K562 (cell line): Measurements from ENCODE around the gene SLC3A2. TPM values are rescaled to one million over a fixed set of nuclear protein-coding genes. Genes with fewer than 3 reads are reported as not detected.

ENCODE experiments used
- ATAC-seq: fragments of 200-7000 bp; cut with Tn5 transposase; 3 replicates; pipeline ENCODE4 v1.9.1; 2020; ENCODE audit warnings: moderate library complexity
- BruUV-seq: library from RNA; stranded (reverse); fragments of 400-500 nt; replicated peaks from 2 replicates; lab custom pipeline; 2021; lab: Mats Ljungman, UMichigan
- CTCF ChIA-PET: fragments of 300-600 bp; formaldehyde crosslinking; extraction: SDS; loops from one replicate; lab custom pipeline; 2021; ENCODE audit warnings: low intra/inter-chr PET ratio; lab: Yijun Ruan, JAX
- POLR2A ChIA-PET: fragments of 300-600, 350-650 bp; sonication (Branson Sonifier 250); formaldehyde crosslinking; extraction: SDS; loops from one replicate; lab custom pipeline; 2021; ENCODE audit warnings: antibody characterized with exemption, inconsistent platforms; lab: Yijun Ruan, JAX
- DNase-seq, 4 experiments: peaks; one replicate each; pipeline versions ENCODE4 v3.0.0 to v3.0.0-alpha.2; 2011 to 2018; ENCODE audit warnings: low spot score in 3 of 4, mixed read lengths in 3 of 4; ENCODE audit errors: extremely low read depth in 1 of 4
- FAIRE-seq: peaks from 2 replicates; lab custom pipeline; 2011; peaks lifted over from hg19 to GRCh38; lab: Jason Lieb, UNC
- H2AFZ ChIP-seq: 2 replicates; pipeline ENCODE4 v1.6.0; 2011; ENCODE audit warnings: low read depth, low read length, control low read depth, inconsistent platforms
- H3K27ac ChIP-seq: fragments of 200-600 bp; 3 replicates; pipeline ENCODE4 v1.8.0; 2011; ENCODE audit warnings: low read depth, mild to moderate bottlenecking, control low read depth, inconsistent platforms, low read length, moderate library complexity, mixed read lengths; ENCODE audit errors: extremely low read depth
- H3K27me3 ChIP-seq, 2 experiments: fragments of 300-600 bp in 1 of 2; 2 replicates in 1 of 2; 3 replicates in 1 of 2; pipeline versions ENCODE4 v1.6.0 to v1.8.0; 2011; ENCODE audit warnings: inconsistent platforms in 2 of 2, low read length in 2 of 2, mild to moderate bottlenecking in 1 of 2, mixed read lengths in 1 of 2, moderate library complexity in 1 of 2; ENCODE audit not compliant: control insufficient read depth in 2 of 2, insufficient read depth in 2 of 2
- H3K36me3 ChIP-seq: fragments of 300-600 bp; 3 replicates; pipeline ENCODE4 v1.8.0; 2011; ENCODE audit warnings: mild to moderate bottlenecking, low read length, inconsistent platforms; ENCODE audit not compliant: control insufficient read depth, insufficient read depth
- H3K4me1 ChIP-seq, 2 experiments: fragments of 200-600 bp in 1 of 2; replicated peaks in 1 of 2; 2 replicates in 1 of 2; 3 replicates in 1 of 2; pipeline versions ENCODE4 v1.5.1 to v1.8.0; 2011; ENCODE audit warnings: inconsistent platforms in 2 of 2, low read length in 2 of 2, mild to moderate bottlenecking in 1 of 2, mixed read lengths in 1 of 2, moderate library complexity in 1 of 2; ENCODE audit not compliant: control insufficient read depth in 2 of 2, insufficient read depth in 2 of 2
- H3K4me2 ChIP-seq: 2 replicates; pipeline ENCODE4 v1.6.1; 2011; ENCODE audit warnings: low read length, control low read depth, inconsistent platforms, mixed read lengths; ENCODE audit not compliant: insufficient read depth
- H3K4me3 ChIP-seq: fragments of 200-600 bp; sonication (generic), shearing (Covaris generic); 2 replicates; pipeline ENCODE4 v1.5.1; 2016; ENCODE audit warnings: control low read depth, inconsistent platforms
- H3K79me2 ChIP-seq: fragments of 200-600 bp; 3 replicates; pipeline ENCODE4 v1.8.0; 2011; ENCODE audit warnings: low read length, inconsistent platforms; ENCODE audit not compliant: control insufficient read depth, insufficient read depth
- H3K9ac ChIP-seq, 2 experiments: 2 replicates each; pipeline versions ENCODE4 v1.6.0 to v1.6.1; 2011; ENCODE audit warnings: low read depth in 2 of 2, low read length in 2 of 2, control low read depth in 1 of 2, inconsistent platforms in 1 of 2, mild to moderate bottlenecking in 1 of 2, mixed read lengths in 1 of 2; ENCODE audit not compliant: insufficient read depth in 1 of 2
- H3K9me1 ChIP-seq: one replicate; pipeline ENCODE4 v1.6.0; 2011; ENCODE audit warnings: inconsistent platforms, mild to moderate bottlenecking, low read length, moderate library complexity; ENCODE audit not compliant: control insufficient read depth, insufficient read depth
- H3K9me3 ChIP-seq: replicated peaks from 2 replicates; pipeline ENCODE4 v1.5.1; 2011; ENCODE audit warnings: low read depth, low read length, inconsistent platforms; ENCODE audit not compliant: control insufficient read depth, insufficient read depth
- H4K20me1 ChIP-seq: replicated peaks from 2 replicates; pipeline ENCODE4 v1.6.1; 2011; ENCODE audit warnings: low read length, inconsistent platforms, mixed read lengths; ENCODE audit not compliant: control insufficient read depth, insufficient read depth
- BRF1 ChIP-seq: IDR thresholded peaks from 3 replicates; pipeline ENCODE4 v1.6.1; 2011; ENCODE audit warnings: borderline replicate concordance, mild to moderate bottlenecking; ENCODE audit not compliant: insufficient read length; ENCODE audit errors: extremely low read depth
- CCNT2 ChIP-seq: IDR thresholded peaks from 2 replicates; pipeline ENCODE4 v1.6.1; 2011; ENCODE audit warnings: borderline replicate concordance, low read depth, mild to moderate bottlenecking, moderate library complexity, mixed read lengths, low read length; ENCODE audit not compliant: insufficient read length; ENCODE audit errors: extremely low read depth
- CREBBP ChIP-seq: IDR thresholded peaks from one replicate; pipeline ENCODE4 v1.6.1; 2012; ENCODE audit warnings: low read depth, mild to moderate bottlenecking, control low read depth, inconsistent platforms, low read length
- GTF3C2 ChIP-seq: IDR thresholded peaks from 3 replicates; pipeline ENCODE4 v1.6.1; 2011; ENCODE audit warnings: borderline replicate concordance, mild to moderate bottlenecking, moderate library complexity; ENCODE audit not compliant: insufficient read length; ENCODE audit errors: extremely low read depth
- HDAC1 ChIP-seq, 2 experiments: fragments of 450-650 bp; IDR thresholded peaks; 2 replicates each; pipeline ENCODE4 v1.6.1; 2016 to 2017; ENCODE audit warnings: inconsistent platforms in 1 of 2, mild to moderate bottlenecking in 1 of 2, moderate library complexity in 1 of 2
- HNRNPL ChIP-seq: fragments of 200-400 bp; formaldehyde crosslinking; IDR thresholded peaks from 2 replicates; pipeline ENCODE4 v1.6.1; 2017; ENCODE audit warnings: low read depth, mild to moderate bottlenecking, low read length
- MEIS2 ChIP-seq: fragments of 450-650 bp; IDR thresholded peaks from 2 replicates; pipeline ENCODE4 v1.6.1; 2014; ENCODE audit warnings: mild to moderate bottlenecking; ENCODE audit not compliant: partially characterized antibody
- NCOA6 ChIP-seq: fragments of 450-650 bp; IDR thresholded peaks from 2 replicates; pipeline ENCODE4 v1.6.1; 2017; ENCODE audit warnings: mild to moderate bottlenecking
- RFX1 ChIP-seq: fragments of 450-650 bp; IDR thresholded peaks from 2 replicates; pipeline ENCODE4 v1.6.1; 2016; ENCODE audit warnings: mild to moderate bottlenecking, moderate library complexity
- SP1 ChIP-seq: sonication (generic); formaldehyde crosslinking; IDR thresholded peaks from 2 replicates; pipeline ENCODE4 v1.8.1; 2022; ENCODE audit warnings: mild to moderate bottlenecking, missing genetic modification reagents
- TEAD4 ChIP-seq, 2 experiments: sonication (generic) in 1 of 2; formaldehyde crosslinking in 1 of 2; IDR thresholded peaks; 2 replicates each; pipeline versions ENCODE4 v1.6.1 to v1.8.0; 2012 to 2022; ENCODE audit warnings: borderline replicate concordance in 1 of 2, inconsistent platforms in 1 of 2, low read length in 1 of 2, mild to moderate bottlenecking in 1 of 2, missing genetic modification reagents in 1 of 2
- TGIF2 ChIP-seq: sonication (generic); formaldehyde crosslinking; IDR thresholded peaks from 2 replicates; pipeline ENCODE4 v1.8.1; 2022; ENCODE audit warnings: mild to moderate bottlenecking, missing genetic modification reagents, moderate library complexity
- ZFX ChIP-seq: sonication (generic); formaldehyde crosslinking; IDR thresholded peaks from 2 replicates; pipeline ENCODE4 v1.8.0; 2022; ENCODE audit warnings: mild to moderate bottlenecking, missing genetic modification reagents, moderate library complexity
- ZNF133 ChIP-seq: fragments of 250-450 bp; sonication (Bioruptor Pico); IDR thresholded peaks from 2 replicates; pipeline ENCODE4 v1.4.0; 2020; ENCODE audit warnings: mild to moderate bottlenecking
- ZNF431 ChIP-seq: sonication (generic); formaldehyde crosslinking; IDR thresholded peaks from 2 replicates; pipeline ENCODE4 v1.8.0; 2022; ENCODE audit warnings: mild to moderate bottlenecking, missing genetic modification reagents
- WGBS: fragments of 100-300 bp; shearing (Covaris generic); methylation state at CpG from one replicate; pipeline ENCODE4 v1.1.6; 2016; ENCODE audit warnings: low coverage, mixed read lengths; ENCODE audit not compliant: insufficient coverage; ENCODE audit errors: missing lambda C conversion rate; 5-methylcytosine and 5-hydroxymethylcytosine counted together
- in situ Hi-C: fragments of 300-500 bp; cut with MboI; formaldehyde crosslinking; loops from 4 replicates; pipeline ENCODE4 v1.15.0; 2018; ENCODE audit warnings: inconsistent platforms, mixed read lengths
- intact Hi-C: fragments of 100-400 bp; cut with micrococcal nuclease; formaldehyde crosslinking; loops from 2 replicates; pipeline ENCODE4 v1.14.2; 2022
- polyA plus RNA-seq, 8 experiments: library from polyadenylated mRNA; depleted of rRNA in 4 of 8; stranded (reverse) in 5 of 8; unstranded in 3 of 8; fragments of >200 nt; fragmentation: Nextera tagmentation in 2 of 8; fragmentation: Illumina TruSeq in 1 of 8; extraction: Ambion mirVana in 2 of 8; extraction: Trizol in 1 of 8; gene quantifications; 2 replicates each; pipeline versions ENCODE4 v1.2.1 to v1.2.3, GENCODE V29; 2011 to 2014; ENCODE audit warnings: inconsistent platforms in 1 of 8, missing spikeins in 1 of 8
- total RNA-seq, 7 experiments: library from RNA; depleted of rRNA in 6 of 7; stranded (reverse); fragments of >200 nt in 6 of 7; fragmentation: Illumina TruSeq in 2 of 7; extraction: Trizol in 2 of 7; gene quantifications; 2 replicates each; pipeline versions ENCODE4 v1.2.1 to v1.2.3, GENCODE V29; 2011 to 2021; ENCODE audit warnings: low replicate concordance in 1 of 7
- TF ChIP-seq, protein P1 (sequence below): fragments of 450-650 bp; conservative IDR thresholded peaks from 2 replicates; pipeline ENCODE4 v1.6.1; 2016; ENCODE audit warnings: missing genetic modification characterization, low read depth, mild to moderate bottlenecking, missing compliant biosample characterization, moderate library complexity

SLC3A2 gene
- total and polyA plus RNA-seq, 9 of the 15 experiments (the other 6 are each of a cell fraction or from before 2014, with no cell fraction given): 20.0 to 296 (median 214) TPM

GRCh38 chr11:62851807-62852522 lies 28.7 kb upstream of the SLC3A2 start:
- in situ Hi-C loops: loop anchor here (25.0 kb wide), 1 partner anchor 465 kb away; no protein-coding TSS in a partner anchor
- no peak for FAIRE-seq
- H3K4me1 ChIP-seq: peaks cover 0 to 14% of the 10 kb centered on the region in 2 experiments; a peak in 2 of 5 replicates
- DNase-seq: peak in 1 of 4 experiments; percentile 34
- no peaks in the 10 kb centered on the region for H3K27me3 ChIP-seq
- no peaks in the 10 kb centered on the region for H3K9me3 ChIP-seq
- no peak overlapping the region for H2AFZ ChIP-seq
- ChIA-PET POLR2A (interaction anchor here (0.6 to 10.0 kb wide), 16 partner anchors 7 to 260 kb away, joined by 3 to 403 read pairs (median 8); partner anchors contain the start of genes SLC3A2, STX5, TEX54 and TTC9C), CTCF (no interaction called here)
- peak overlapping the region; percentile 99 for H3K4me2 ChIP-seq
- 12% methylated on average over 3 of the region's 3 CpGs for WGBS
- H3K79me2 ChIP-seq: peaks cover 56% of the 10 kb centered on the region
- BruUV-seq: no TSS peak
- H4K20me1 ChIP-seq: peaks cover 44% of the 10 kb centered on the region
- H3K27ac ChIP-seq: peak overlapping the region; percentile 26
- peak overlapping the region; percentile 74; the same call in 1 of the 2 replicates for H3K4me3 ChIP-seq
- H3K36me3 ChIP-seq: peaks cover 42% of the 10 kb centered on the region
- peak; percentile 2 for ATAC-seq
- H3K9ac ChIP-seq: peak overlapping the region; percentile 8 to 96; a peak in 2 of 4 replicates
- H3K9me1 ChIP-seq: no peaks in the 10 kb centered on the region
- intact Hi-C loops: no loop called here
- TF ChIP-seq HDAC1 (IDR thresholded peaks at IDR 0.05): no peak
- TF ChIP-seq SP1 (CRISPR knock-in tag): peak; percentile 32
- peak; percentile 50; the same call in 1 of the 2 replicates for TF ChIP-seq TGIF2 (CRISPR knock-in tag)
- TF ChIP-seq, protein P1, sequence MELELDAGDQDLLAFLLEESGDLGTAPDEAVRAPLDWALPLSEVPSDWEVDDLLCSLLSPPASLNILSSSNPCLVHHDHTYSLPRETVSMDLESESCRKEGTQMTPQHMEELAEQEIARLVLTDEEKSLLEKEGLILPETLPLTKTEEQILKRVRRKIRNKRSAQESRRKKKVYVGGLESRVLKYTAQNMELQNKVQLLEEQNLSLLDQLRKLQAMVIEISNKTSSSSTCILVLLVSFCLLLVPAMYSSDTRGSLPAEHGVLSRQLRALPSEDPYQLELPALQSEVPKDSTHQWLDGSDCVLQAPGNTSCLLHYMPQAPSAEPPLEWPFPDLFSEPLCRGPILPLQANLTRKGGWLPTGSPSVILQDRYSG (tag): no peak
- no peak for TF ChIP-seq GTF3C2
- no peak for TF ChIP-seq CCNT2
- TF ChIP-seq ZNF133 (CRISPR knock-in tag): no peak
- no peak for TF ChIP-seq ZNF431 (CRISPR knock-in tag)
- TF ChIP-seq HNRNPL: peak; percentile 75; the same call in 1 of the 2 replicates
- peak; percentile 39 for TF ChIP-seq MEIS2
- TF ChIP-seq RFX1: peak; percentile 18; the same call in 1 of the 2 replicates
- peak; percentile 43 for TF ChIP-seq ZFX
- no peak for TF ChIP-seq NCOA6
- TF ChIP-seq TEAD4 (IDR thresholded peaks at IDR 0.05; ENCODE audit: low read length): no peak
- no peak for TF ChIP-seq TEAD4 (CRISPR knock-in tag; IDR thresholded peaks at IDR 0.05; ENCODE audit: borderline replicate concordance)
- TF ChIP-seq CREBBP: no peak
- TF ChIP-seq BRF1: no peak
